Vagina (tissue), 2 donors: ENCODE results near the gene MAB21L1. TPM values are rescaled to one million over a fixed set of nuclear protein-coding genes. Genes with fewer than 3 reads are reported as not detected.

Source experiments
- DNase-seq, 2 donors: peaks; one replicate each; pipeline ENCODE4 v3.0.0-alpha.2; 2017; ENCODE audit errors: extremely low spot score in 2 of 2
- H3K27ac ChIP-seq: fragments of 200-600 bp; sonication (generic); one replicate; pipeline ENCODE4 v1.5.1; 2019
- H3K27me3 ChIP-seq: fragments of 200-600 bp; sonication (generic); one replicate; pipeline ENCODE4 v1.5.1; 2019
- H3K36me3 ChIP-seq, 2 donors: fragments of 200-600 bp; sonication (generic); one replicate each; pipeline ENCODE4 v1.5.1; 2017 to 2019
- H3K4me1 ChIP-seq: fragments of 200-600 bp; sonication (generic); one replicate; pipeline ENCODE4 v1.5.1; 2019
- H3K4me3 ChIP-seq, 2 donors: fragments of 200-600 bp; sonication (generic); 1 replicate in 1 of 2; 2 replicates in 1 of 2; pipeline ENCODE4 v1.5.1; 2016 to 2019
- H3K9me3 ChIP-seq: fragments of 200-600 bp; sonication (generic); one replicate; pipeline ENCODE4 v1.5.1; 2019
- POLR2A ChIP-seq, 2 donors: fragments of 450-650 bp; IDR thresholded peaks; one replicate each; pipeline ENCODE4 v1.6.1; 2017; ENCODE audit warnings: antibody characterized with exemption in 2 of 2, mild to moderate bottlenecking in 2 of 2, moderate library complexity in 2 of 2
- POLR2AphosphoS5 ChIP-seq, 2 donors: sonication (generic); formaldehyde crosslinking; IDR thresholded peaks; one replicate each; pipeline ENCODE4 v1.9.0; 2017; ENCODE audit warnings: antibody characterized with exemption in 2 of 2, mild to moderate bottlenecking in 2 of 2, low read depth in 1 of 2; ENCODE audit not compliant: insufficient read depth in 1 of 2
- intact Hi-C: fragments of 100-400 bp; cut with DNase I; formaldehyde crosslinking; loops from one replicate; pipeline ENCODE4 v1.15.1; 2023
- total RNA-seq: library from RNA; depleted of rRNA; stranded (reverse); fragments of >200 nt; gene quantifications from one replicate; pipeline ENCODE4 v1.2.3, GENCODE V29; 2016
- TF ChIP-seq, protein P1 (sequence below), 3 experiments: fragments of 450-650 bp in 2 of 3; fragments of 200-600 bp in 1 of 3; sonication (generic) in 1 of 3; IDR thresholded peaks; one replicate each; pipeline ENCODE4 v1.5.1; 2017 to 2019; ENCODE audit warnings: antibody characterized with exemption in 3 of 3, mild to moderate bottlenecking in 2 of 3, moderate library complexity in 2 of 3

The MAB21L1 gene
- total RNA-seq, 1 donor from 2014 or later, result 0.74 TPM

DNA sequence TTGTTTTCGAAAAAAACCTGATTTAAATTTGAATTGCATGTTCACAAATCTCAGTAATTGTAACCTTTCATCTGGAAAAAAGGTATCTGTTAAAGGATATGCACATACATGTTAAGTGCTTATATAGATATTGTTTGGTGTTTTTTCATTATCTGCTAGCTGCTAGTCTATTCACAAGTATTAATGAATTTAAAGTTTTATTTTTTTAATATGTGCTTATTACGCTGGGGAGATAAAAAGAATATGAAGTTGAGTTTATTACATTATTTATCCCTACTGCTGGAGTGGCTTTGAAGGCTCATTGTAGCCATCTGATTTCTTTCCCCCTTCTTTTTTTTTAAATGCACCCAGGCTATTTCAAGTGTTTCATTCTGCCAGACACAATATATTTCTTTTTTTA lies 3.9 kb upstream of the MAB21L1 start:
- no peak overlapping the region for H3K27ac ChIP-seq
- no peaks in the 10 kb centered on the region for H3K27me3 ChIP-seq
- H3K36me3 ChIP-seq, result no peaks in the 10 kb centered on the region
- no peak for DNase-seq
- H3K4me3 ChIP-seq, result no peak overlapping the region
- H3K4me1 ChIP-seq, result no peaks in the 10 kb centered on the region
- TF ChIP-seq POLR2A (IDR thresholded peaks at IDR 0.05) (no peak), POLR2AphosphoS5 (IDR thresholded peaks at IDR 0.05; ENCODE audit: insufficient read depth in 1 of 2, low read depth in 1 of 2) (no peak)
- TF ChIP-seq, protein P1, sequence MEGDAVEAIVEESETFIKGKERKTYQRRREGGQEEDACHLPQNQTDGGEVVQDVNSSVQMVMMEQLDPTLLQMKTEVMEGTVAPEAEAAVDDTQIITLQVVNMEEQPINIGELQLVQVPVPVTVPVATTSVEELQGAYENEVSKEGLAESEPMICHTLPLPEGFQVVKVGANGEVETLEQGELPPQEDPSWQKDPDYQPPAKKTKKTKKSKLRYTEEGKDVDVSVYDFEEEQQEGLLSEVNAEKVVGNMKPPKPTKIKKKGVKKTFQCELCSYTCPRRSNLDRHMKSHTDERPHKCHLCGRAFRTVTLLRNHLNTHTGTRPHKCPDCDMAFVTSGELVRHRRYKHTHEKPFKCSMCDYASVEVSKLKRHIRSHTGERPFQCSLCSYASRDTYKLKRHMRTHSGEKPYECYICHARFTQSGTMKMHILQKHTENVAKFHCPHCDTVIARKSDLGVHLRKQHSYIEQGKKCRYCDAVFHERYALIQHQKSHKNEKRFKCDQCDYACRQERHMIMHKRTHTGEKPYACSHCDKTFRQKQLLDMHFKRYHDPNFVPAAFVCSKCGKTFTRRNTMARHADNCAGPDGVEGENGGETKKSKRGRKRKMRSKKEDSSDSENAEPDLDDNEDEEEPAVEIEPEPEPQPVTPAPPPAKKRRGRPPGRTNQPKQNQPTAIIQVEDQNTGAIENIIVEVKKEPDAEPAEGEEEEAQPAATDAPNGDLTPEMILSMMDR (IDR thresholded peaks at IDR 0.05), result no peak
- intact Hi-C loops, result no loop called here
- H3K9me3 ChIP-seq, result no peaks in the 10 kb centered on the region

DNA sequence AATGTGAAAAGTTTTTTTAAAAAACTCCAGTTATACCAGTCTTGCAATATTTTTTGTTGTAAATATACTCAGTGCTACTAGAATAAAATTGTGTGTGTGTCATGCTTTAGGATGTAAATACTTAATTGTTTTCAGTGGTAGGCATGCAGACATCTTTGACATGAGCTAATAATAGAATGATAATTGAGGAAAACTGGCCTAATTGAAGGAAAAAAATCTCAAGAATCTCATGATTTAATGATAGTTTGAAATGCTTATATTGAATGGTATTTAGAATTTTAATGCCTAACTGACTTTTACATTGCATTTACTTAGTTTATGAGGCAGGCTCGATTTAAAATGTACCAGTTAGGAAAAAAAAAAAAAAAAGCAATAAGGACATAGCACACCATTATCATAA lies 3.2 kb upstream of the MAB21L1 start:
- Histone ChIP-seq H3K27ac (no peak overlapping the region), H3K27me3 (no peaks in the 10 kb centered on the region), H3K36me3 (no peaks in the 10 kb centered on the region), H3K9me3 (no peaks in the 10 kb centered on the region), H3K4me3 (no peak overlapping the region), H3K4me1 (no peaks in the 10 kb centered on the region)
- no peak for DNase-seq
- TF ChIP-seq POLR2A (IDR thresholded peaks at IDR 0.05) (no peak), POLR2AphosphoS5 (IDR thresholded peaks at IDR 0.05; ENCODE audit: insufficient read depth in 1 of 2, low read depth in 1 of 2) (no peak)
- TF ChIP-seq, protein P1 (IDR thresholded peaks at IDR 0.05), result no peak
- intact Hi-C loops, result no loop called here

DNA sequence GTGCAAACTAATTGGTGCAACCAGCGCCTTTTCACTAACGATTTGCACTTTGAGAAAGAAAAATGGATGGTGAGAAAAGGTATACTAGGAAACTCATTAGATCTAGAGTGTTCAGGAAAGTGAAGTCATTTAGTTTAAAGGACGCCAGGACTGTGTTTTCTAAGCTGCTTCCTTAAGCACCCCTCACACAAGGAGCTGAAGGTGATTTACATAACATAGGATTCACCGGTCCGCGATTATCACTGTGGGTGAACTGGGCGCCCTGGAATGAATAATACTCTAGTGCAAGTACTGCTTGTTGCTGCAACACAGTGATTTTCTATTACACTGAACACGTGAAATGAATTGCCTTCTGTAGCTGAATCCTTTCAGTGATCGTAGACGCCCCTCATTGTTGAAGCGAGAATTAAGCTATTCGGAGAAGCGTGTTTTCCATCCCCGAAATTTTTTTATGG lies 2.6 kb upstream of the MAB21L1 start:
- Histone ChIP-seq H3K27ac (no peak overlapping the region), H3K4me1 (no peaks in the 10 kb centered on the region), H3K36me3 (no peaks in the 10 kb centered on the region), H3K9me3 (no peaks in the 10 kb centered on the region), H3K27me3 (no peaks in the 10 kb centered on the region), H3K4me3 (no peak overlapping the region)
- TF ChIP-seq, protein P1 (IDR thresholded peaks at IDR 0.05), result no peak
- TF ChIP-seq POLR2A (IDR thresholded peaks at IDR 0.05) (no peak), POLR2AphosphoS5 (IDR thresholded peaks at IDR 0.05; ENCODE audit: insufficient read depth in 1 of 2, low read depth in 1 of 2) (no peak)
- no peak for DNase-seq
- intact Hi-C loops, result no loop called here

DNA sequence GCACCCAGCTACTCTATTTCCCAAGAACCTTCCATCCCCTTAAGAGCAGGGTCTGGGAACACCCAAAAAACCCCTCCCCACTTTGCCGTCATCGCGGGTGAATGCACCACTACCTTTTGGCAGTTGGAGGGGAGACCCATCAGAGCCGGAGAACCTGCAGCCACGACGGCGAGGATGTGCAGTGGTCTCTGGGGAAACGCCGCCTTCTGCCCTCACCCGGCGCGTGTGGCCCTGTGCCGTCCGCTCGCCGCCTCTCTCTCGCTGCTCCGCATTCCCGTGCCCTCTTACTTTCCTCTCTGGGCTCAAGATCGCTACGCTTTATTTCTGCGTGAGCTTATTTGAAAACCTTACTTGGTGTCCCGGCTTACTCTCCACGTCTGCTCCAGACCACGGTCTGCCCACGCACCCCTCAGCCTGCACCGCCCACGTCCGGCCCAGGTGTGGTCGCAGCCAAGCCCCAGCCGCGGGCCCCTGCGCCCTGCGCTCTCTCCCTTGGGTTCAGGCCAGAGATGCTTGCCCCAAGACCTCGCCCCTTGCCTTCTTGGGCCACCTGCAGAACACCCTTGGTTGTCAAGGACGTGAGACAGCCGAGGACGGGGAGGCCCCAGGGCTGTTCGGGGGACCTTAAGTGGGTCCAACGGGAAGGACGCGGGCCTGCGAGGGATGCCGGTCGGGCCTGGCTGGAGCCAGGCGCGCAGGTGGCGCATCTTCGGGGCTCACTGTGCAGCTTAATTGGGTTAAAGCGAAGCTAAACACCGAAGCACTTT lies 2.0 kb upstream of the MAB21L1 start:
- Histone ChIP-seq H3K36me3 (no peaks in the 10 kb centered on the region), H3K4me3 (no peak overlapping the region), H3K27ac (no peak overlapping the region), H3K9me3 (no peaks in the 10 kb centered on the region), H3K27me3 (no peaks in the 10 kb centered on the region), H3K4me1 (no peaks in the 10 kb centered on the region)
- TF ChIP-seq POLR2AphosphoS5 (IDR thresholded peaks at IDR 0.05; ENCODE audit: insufficient read depth in 1 of 2, low read depth in 1 of 2) (no peak), POLR2A (IDR thresholded peaks at IDR 0.05) (no peak)
- TF ChIP-seq, protein P1 (IDR thresholded peaks at IDR 0.05), result no peak
- no peak for DNase-seq
- intact Hi-C loops, result no loop called here

DNA sequence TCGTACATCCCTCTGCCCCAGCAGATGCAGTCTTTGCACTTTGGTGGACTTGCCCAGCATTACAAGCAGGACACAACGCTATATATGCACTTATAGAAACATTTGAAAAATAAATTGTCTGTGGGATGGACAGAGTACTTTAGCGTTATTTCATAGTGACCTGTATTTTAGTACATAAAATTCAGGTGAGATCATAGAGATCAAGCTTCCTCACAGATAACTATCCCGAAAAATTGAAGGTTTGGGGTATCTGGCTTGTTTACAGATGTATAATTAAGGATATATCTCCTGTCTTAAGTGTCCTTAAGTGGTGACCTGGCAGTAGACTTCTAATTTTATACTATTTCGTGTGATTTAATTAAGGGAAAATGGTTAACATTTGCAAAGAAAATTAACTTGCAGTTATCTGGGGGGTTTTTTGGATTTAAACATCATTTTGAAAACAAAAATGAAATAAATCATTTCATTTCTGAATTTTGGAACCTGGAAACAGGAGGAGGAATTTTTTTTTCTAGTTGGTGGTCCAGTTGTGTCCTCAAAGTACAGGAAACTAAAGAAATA lies 977 bp upstream of the MAB21L1 start:
- Histone ChIP-seq H3K9me3 (no peaks in the 10 kb centered on the region), H3K36me3 (no peaks in the 10 kb centered on the region), H3K4me1 (no peaks in the 10 kb centered on the region), H3K4me3 (no peak overlapping the region), H3K27ac (no peak overlapping the region), H3K27me3 (no peaks in the 10 kb centered on the region)
- intact Hi-C loops, result no loop called here
- no peak for TF ChIP-seq POLR2AphosphoS5 (IDR thresholded peaks at IDR 0.05; ENCODE audit: insufficient read depth in 1 of 2, low read depth in 1 of 2)
- TF ChIP-seq, protein P1 (IDR thresholded peaks at IDR 0.05), result no peak
- no peak for DNase-seq
